Liver (tissue), 9 donors: ENCODE measurements around the gene MXRA8. TPM values are rescaled to one million over a fixed set of nuclear protein-coding genes. Genes with fewer than 3 reads are reported as not detected.

Source experiments
- DNase-seq: peaks from one replicate; pipeline ENCODE4 v3.0.0-alpha.2; 2017; ENCODE audit warnings: low spot score
- H3K27ac ChIP-seq, 2 donors: one replicate each; pipeline ENCODE4 v1.7.0; 2013; ENCODE audit warnings: inconsistent platforms in 2 of 2, low read length in 2 of 2, control low read depth in 1 of 2, low read depth in 1 of 2, mild to moderate bottlenecking in 1 of 2
- H3K27me3 ChIP-seq, 4 donors: one replicate each; pipeline versions ENCODE4 v1.6.1 to v1.7.0; 2013; ENCODE audit warnings: low read length in 3 of 4, inconsistent platforms in 1 of 4, mild to moderate bottlenecking in 1 of 4, moderate library complexity in 1 of 4; ENCODE audit not compliant: control insufficient read depth in 4 of 4, insufficient read depth in 4 of 4
- H3K36me3 ChIP-seq, 4 donors: one replicate each; pipeline versions ENCODE4 v1.6.1 to v1.7.0; 2013; ENCODE audit warnings: low read length in 3 of 4, mild to moderate bottlenecking in 3 of 4, low read depth in 1 of 4, moderate library complexity in 1 of 4; ENCODE audit not compliant: control insufficient read depth in 4 of 4, insufficient read depth in 3 of 4
- H3K4me1 ChIP-seq, 4 donors: one replicate each; pipeline versions ENCODE4 v1.6.1 to v1.7.0; 2013; ENCODE audit warnings: low read length in 3 of 4, mild to moderate bottlenecking in 3 of 4, moderate library complexity in 1 of 4; ENCODE audit not compliant: control insufficient read depth in 4 of 4, insufficient read depth in 4 of 4
- H3K4me3 ChIP-seq, 3 donors: one replicate each; pipeline versions ENCODE4 v1.6.1 to v1.7.0; 2013; ENCODE audit warnings: low read length in 3 of 3, control low read depth in 1 of 3, low read depth in 1 of 3, mild to moderate bottlenecking in 1 of 3
- H3K9ac ChIP-seq, 2 donors: one replicate each; pipeline ENCODE4 v1.7.0; 2013; ENCODE audit warnings: low read length in 2 of 2, mild to moderate bottlenecking in 2 of 2, moderate library complexity in 2 of 2, control low read depth in 1 of 2, low read depth in 1 of 2
- H3K9me3 ChIP-seq, 4 donors: one replicate each; pipeline versions ENCODE4 v1.6.1 to v1.7.0; 2013; ENCODE audit warnings: low read length in 3 of 4; ENCODE audit not compliant: control insufficient read depth in 4 of 4
- CTCF ChIP-seq: fragments of 150-350 bp; IDR thresholded peaks from 2 replicates; pipeline ENCODE4 v1.5.1; 2017; ENCODE audit warnings: improper control_type of control experiment, low read depth, low read length; ENCODE audit not compliant: missing input control
- EGR1 ChIP-seq, 2 donors: IDR thresholded peaks; 2 replicates each; pipeline ENCODE4 v1.6.1; 2016 to 2018; ENCODE audit warnings: antibody characterized with exemption in 2 of 2, low read depth in 2 of 2
- FOXA1 ChIP-seq: IDR thresholded peaks from 2 replicates; pipeline ENCODE4 v1.6.1; 2016; ENCODE audit warnings: antibody characterized with exemption
- FOXA2 ChIP-seq: IDR thresholded peaks from 2 replicates; pipeline ENCODE4 v1.6.1; 2016; ENCODE audit warnings: antibody characterized with exemption
- GABPA ChIP-seq, 2 donors: IDR thresholded peaks in 1 of 2; conservative IDR thresholded peaks in 1 of 2; 2 replicates each; pipeline ENCODE4 v1.6.1; 2016; ENCODE audit warnings: antibody characterized with exemption in 2 of 2, mild to moderate bottlenecking in 1 of 2, moderate library complexity in 1 of 2
- HNF4A ChIP-seq, 2 donors: conservative IDR thresholded peaks; 2 replicates each; pipeline ENCODE4 v1.6.1; 2016; ENCODE audit warnings: antibody characterized with exemption in 2 of 2, mild to moderate bottlenecking in 2 of 2
- JUND ChIP-seq, 2 donors: IDR thresholded peaks; 2 replicates each; pipeline ENCODE4 v1.6.1; 2016; ENCODE audit warnings: antibody characterized with exemption in 2 of 2
- MAX ChIP-seq: IDR thresholded peaks from 2 replicates; pipeline ENCODE4 v1.6.1; 2016; ENCODE audit warnings: antibody characterized with exemption
- NR2F2 ChIP-seq: IDR thresholded peaks from 2 replicates; pipeline ENCODE4 v1.6.1; 2016; ENCODE audit warnings: antibody characterized with exemption
- RAD21 ChIP-seq, 2 donors: IDR thresholded peaks; 2 replicates each; pipeline ENCODE4 v1.6.1; 2016; ENCODE audit warnings: antibody characterized with exemption in 2 of 2, mild to moderate bottlenecking in 2 of 2
- REST ChIP-seq: IDR thresholded peaks from 2 replicates; pipeline ENCODE4 v1.6.1; 2016; ENCODE audit warnings: antibody characterized with exemption, mild to moderate bottlenecking
- RXRA ChIP-seq, 2 donors: IDR thresholded peaks; 2 replicates each; pipeline ENCODE4 v1.6.1; 2017 to 2018; ENCODE audit warnings: antibody characterized with exemption in 2 of 2, mild to moderate bottlenecking in 1 of 2
- SP1 ChIP-seq: IDR thresholded peaks from 2 replicates; pipeline ENCODE4 v1.6.1; 2018; ENCODE audit warnings: antibody characterized with exemption, mild to moderate bottlenecking
- TAF1 ChIP-seq: conservative IDR thresholded peaks from 2 replicates; pipeline ENCODE4 v1.6.1; 2016; ENCODE audit warnings: antibody characterized with exemption, mild to moderate bottlenecking
- YY1 ChIP-seq: IDR thresholded peaks from 2 replicates; pipeline ENCODE4 v1.6.1; 2016; ENCODE audit warnings: antibody characterized with exemption, mild to moderate bottlenecking
- WGBS: extraction: QIAGEN DNeasy Blood & Tissue Kit; methylation state at CpG from one replicate; pipeline ENCODE4 v1.1.7; 2013; 5-methylcytosine and 5-hydroxymethylcytosine counted together
- polyA plus RNA-seq, 2 donors: library from polyadenylated mRNA; stranded (reverse) in 1 of 2; unstranded in 1 of 2; fragments of 200-250 nt in 1 of 2; fragments of >200 nt in 1 of 2; fragmentation: Nextera tagmentation in 1 of 2; extraction: Ambion mirVana in 1 of 2; gene quantifications; one replicate each; pipeline versions ENCODE4 v1.2.1 to v1.2.3, GENCODE V29; 2013 to 2015
- total RNA-seq, 2 donors: library from RNA; depleted of rRNA; stranded (reverse); fragments of >200 nt; gene quantifications; one replicate each; pipeline ENCODE4 v1.2.3, GENCODE V29; 2014
- donor health status: healthy.
- donor health status: healthy.
- donor health status: healthy.
- donor health status: healthy.
- donor health status: healthy.

Gene MXRA8
- total and polyA plus RNA-seq, 4 donors: 1.8 to 5.9 (median 4.2) TPM

GRCh38 chr1:1322418-1322817 is 35.9 kb downstream of the MXRA8 start:
- Histone ChIP-seq H3K4me1 (peaks cover 7 to 41% (median 28%) of the 10 kb centered on the region in 4 donors), H3K36me3 (peaks cover 2 to 7% (median 4%) of the 10 kb centered on the region in 4 donors), H3K27ac (no peak overlapping the region), H3K27me3 (no peaks in the 10 kb centered on the region), H3K9me3 (no peaks in the 10 kb centered on the region), H3K9ac (no peak overlapping the region), H3K4me3 (no peak overlapping the region)
- 90% methylated on average over 13 of the region's 14 CpGs for WGBS
- TF ChIP-seq EGR1 (IDR thresholded peaks at IDR 0.05; ENCODE audit: low read depth in 2 of 2) (no peak), HNF4A (conservative IDR thresholded peaks at IDR 0.05) (no peak), RAD21 (IDR thresholded peaks at IDR 0.05) (no peak), NR2F2 (no peak), CTCF (no peak), SP1 (no peak), FOXA2 (no peak), RXRA (IDR thresholded peaks at IDR 0.05) (no peak), YY1 (no peak), MAX (no peak), REST (no peak), JUND (IDR thresholded peaks at IDR 0.05) (no peak), GABPA (IDR thresholded peaks at IDR 0.05 in 1 of 2, conservative IDR thresholded peaks at IDR 0.05 in 1 of 2) (no peak), FOXA1 (no peak), TAF1 (no peak)
- DNase-seq: no peak

GRCh38 chr1:1321477-1321876 is 36.9 kb downstream of the MXRA8 start:
- Histone ChIP-seq H3K4me3 (no peak overlapping the region), H3K9ac (no peak overlapping the region), H3K36me3 (peaks cover 0 to 7% (median 4%) of the 10 kb centered on the region in 4 donors), H3K27me3 (no peaks in the 10 kb centered on the region), H3K9me3 (no peaks in the 10 kb centered on the region), H3K27ac (no peak overlapping the region), H3K4me1 (peaks cover 7 to 36% (median 25%) of the 10 kb centered on the region in 4 donors)
- 98% methylated on average over 8 of the region's 8 CpGs for WGBS
- no peak for DNase-seq
- TF ChIP-seq SP1: no peak
